CD8-positive, alpha-beta memory T cell (primary cell): Measurements from ENCODE around the gene OOEP. TPM values are rescaled to one million over a fixed set of nuclear protein-coding genes. Genes with fewer than 3 reads are reported as not detected.
"Not testable (repeated sequence)": the region's sequence is repeated elsewhere in the genome, so short reads cannot be mapped to it uniquely, and the experiment has no call there.

Experiments
- CTCF ChIA-PET: fragments of 350-600 bp; sonication (Branson Sonifier 250); formaldehyde crosslinking; loops from one replicate; lab custom pipeline; 2021; ENCODE audit warnings: antibody characterized with exemption; lab: Charles Lee
- POLR2A ChIA-PET: fragments of 350-600 bp; sonication (Branson Sonifier 250); formaldehyde crosslinking; loops from one replicate; lab custom pipeline; 2021; ENCODE audit warnings: antibody characterized with exemption; lab: Charles Lee
- DNase-seq, 5 donors: peaks; one replicate each; pipeline versions ENCODE4 v3.0.0 to v3.0.0-alpha.2; 2020 to 2022; ENCODE audit warnings: mixed read lengths in 1 of 5
- H3K27ac ChIP-seq: one replicate; pipeline ENCODE4 v1.7.0; 2013; ENCODE audit warnings: low read depth, mild to moderate bottlenecking, low read length, moderate library complexity
- H3K27me3 ChIP-seq: 2 replicates; pipeline ENCODE4 v1.7.0; 2013; ENCODE audit warnings: low read length, mild to moderate bottlenecking; ENCODE audit not compliant: insufficient read depth, poor library complexity, severe bottlenecking
- H3K36me3 ChIP-seq: 2 replicates; pipeline ENCODE4 v1.7.0; 2013; ENCODE audit warnings: mild to moderate bottlenecking, low read length, moderate library complexity; ENCODE audit not compliant: insufficient read depth
- H3K4me1 ChIP-seq: 2 replicates; pipeline ENCODE4 v1.7.0; 2013; ENCODE audit warnings: mild to moderate bottlenecking, low read length, moderate library complexity; ENCODE audit not compliant: insufficient read depth
- H3K4me3 ChIP-seq: 2 replicates; pipeline ENCODE4 v1.7.0; 2013; ENCODE audit warnings: mild to moderate bottlenecking, low read length
- H3K9me3 ChIP-seq: 2 replicates; pipeline ENCODE4 v1.7.0; 2013; ENCODE audit warnings: mild to moderate bottlenecking, low read length
- H3K27ac Mint-ChIP-seq, 8 donors: one replicate each; pipeline ENCODE4 v1.8.0; 2020 to 2021; ENCODE audit warnings: mixed read lengths in 8 of 8, mild to moderate bottlenecking in 6 of 8, inconsistent platforms in 3 of 8, moderate library complexity in 3 of 8
- H3K27me3 Mint-ChIP-seq, 2 donors: one replicate each; pipeline ENCODE4 v1.8.0; 2020 to 2021; ENCODE audit warnings: mixed read lengths in 2 of 2, mild to moderate bottlenecking in 1 of 2, moderate library complexity in 1 of 2
- H3K36me3 Mint-ChIP-seq, 3 donors: one replicate each; pipeline ENCODE4 v1.8.0; 2020 to 2021; ENCODE audit warnings: mixed read lengths in 3 of 3, inconsistent platforms in 1 of 3, mild to moderate bottlenecking in 1 of 3
- H3K4me1 Mint-ChIP-seq, 3 donors: one replicate each; pipeline ENCODE4 v1.8.0; 2020 to 2021; ENCODE audit warnings: mixed read lengths in 3 of 3, inconsistent platforms in 1 of 3, mild to moderate bottlenecking in 1 of 3
- H3K4me3 Mint-ChIP-seq, 7 donors: one replicate each; pipeline ENCODE4 v1.8.0; 2020 to 2021; ENCODE audit warnings: mixed read lengths in 7 of 7, mild to moderate bottlenecking in 6 of 7, moderate library complexity in 4 of 7, inconsistent platforms in 2 of 7
- H3K9me3 Mint-ChIP-seq, 5 donors: one replicate each; pipeline ENCODE4 v1.8.0; 2020 to 2022; ENCODE audit warnings: mixed read lengths in 5 of 5, mild to moderate bottlenecking in 3 of 5, moderate library complexity in 2 of 5, inconsistent platforms in 1 of 5
- polyA plus RNA-seq: library from polyadenylated mRNA; unstranded; fragments of 300-500 nt; fragmentation: Illumina TruSeq; gene quantifications from one replicate; pipeline ENCODE4 v1.2.3, GENCODE V29; 2021
- total RNA-seq, 2 experiments: library from RNA; stranded (reverse); gene quantifications; one replicate each; pipeline ENCODE4 v1.2.3, GENCODE V29; 2021

The OOEP gene
- total and polyA plus RNA-seq, 3 experiments from 2014 or later = 0.47 TPM; not detected in 2

DNA sequence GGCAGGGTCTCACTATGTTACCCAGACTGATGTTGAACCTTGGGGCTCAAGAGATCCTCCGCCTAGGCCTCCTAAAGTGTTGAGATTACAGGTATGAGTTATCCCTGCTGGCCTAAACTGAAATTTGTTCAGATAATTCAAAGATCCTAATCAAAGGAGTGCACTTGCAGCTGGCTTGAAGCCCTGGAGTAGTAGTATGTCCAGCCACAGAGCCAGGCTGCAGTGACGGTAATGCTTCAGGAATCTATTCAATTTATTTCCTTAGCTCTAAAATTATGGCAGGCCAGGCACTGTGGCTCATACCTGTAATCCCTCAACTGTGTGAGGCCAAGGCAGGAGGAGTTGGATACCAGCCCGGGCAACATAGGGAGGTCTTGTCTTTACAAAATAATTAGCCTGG lies 23.6 kb upstream of the OOEP start:
- Mint-ChIP-seq H3K36me3 (no peaks in the 10 kb centered on the region), H3K27ac (peak overlapping the region in 3 of 8 donors; percentile 10 to 52 (median 19)), H3K27me3 (no peaks in the 10 kb centered on the region), H3K4me3 (peak overlapping the region in 1 of 7 donors; percentile 23), H3K9me3 (no peaks in the 10 kb centered on the region), H3K4me1 (peaks cover 27 to 50% (median 31%) of the 10 kb centered on the region in 3 donors)
- ChIA-PET POLR2A (interaction anchor here (3.0 kb wide), 1 partner anchor 68 kb away, joined by 10 read pairs; the partner anchor contains the start of gene MTO1), CTCF (no interaction called here)
- peaks cover 8% of the 10 kb centered on the region for H3K4me1 ChIP-seq
- no peak overlapping the region for H3K27ac ChIP-seq
- DNase-seq = no peak
- H3K4me3 ChIP-seq = no peak overlapping the region
- H3K36me3 ChIP-seq = no peaks in the 10 kb centered on the region
- no peaks in the 10 kb centered on the region for H3K9me3 ChIP-seq
- H3K27me3 ChIP-seq = no peaks in the 10 kb centered on the region

DNA sequence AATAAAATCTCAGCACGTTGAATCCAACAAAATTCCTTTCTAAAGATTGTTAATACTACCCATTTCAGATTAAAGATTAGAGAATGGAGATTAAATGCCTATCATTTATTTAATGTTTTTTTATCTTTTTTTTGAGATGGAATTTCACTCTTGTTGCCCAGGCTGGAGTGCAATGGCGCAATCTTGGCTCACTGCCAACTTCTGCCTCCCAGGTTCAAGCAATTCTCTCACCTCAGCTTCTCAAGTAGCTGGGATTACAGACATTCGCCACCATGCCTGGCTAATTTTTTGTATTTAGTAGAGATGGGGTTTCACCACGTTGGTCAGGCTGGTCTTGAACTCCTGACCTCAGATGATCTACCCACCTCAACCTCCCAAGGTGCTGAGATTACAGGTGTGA lies 22.5 kb upstream of the OOEP start:
- H3K36me3 ChIP-seq, H3K27me3 Mint-ChIP-seq, POLR2A ChIA-PET, H3K9me3 ChIP-seq, H3K27me3 ChIP-seq, H3K4me1 ChIP-seq, H3K9me3 Mint-ChIP-seq, H3K36me3 Mint-ChIP-seq, CTCF ChIA-PET, H3K27ac ChIP-seq, H3K4me3 ChIP-seq, DNase-seq: not testable (repeated sequence)
- Mint-ChIP-seq H3K27ac (peak overlapping the region in 1 of 8 donors; percentile 57), H3K4me1 (peaks cover 27 to 51% (median 36%) of the 10 kb centered on the region in 3 donors), H3K4me3 (peak overlapping the region in 1 of 7 donors; percentile 67)

DNA sequence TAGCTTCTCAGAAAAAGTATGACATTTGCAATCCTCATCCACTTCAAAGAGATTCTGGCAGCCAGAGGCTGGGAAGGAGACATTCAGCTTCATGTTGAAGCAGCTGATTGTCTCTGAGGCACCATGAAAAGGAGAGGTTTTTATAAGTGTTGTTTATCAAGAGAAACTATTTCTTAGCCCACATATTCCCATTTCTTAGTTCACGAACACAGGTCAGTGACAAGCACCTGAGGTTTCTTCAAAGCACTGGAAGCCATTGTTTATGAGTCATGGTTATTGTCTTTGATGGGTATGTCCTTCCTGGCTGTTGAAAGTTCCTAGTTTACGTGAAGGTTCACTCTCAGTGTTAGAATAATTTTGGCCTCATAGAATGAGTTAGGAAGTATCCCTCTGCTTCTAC lies 22.0 kb upstream of the OOEP start:
- Mint-ChIP-seq H3K4me1 (peaks cover 27 to 50% (median 36%) of the 10 kb centered on the region in 3 donors), H3K27ac (peak overlapping the region in 7 of 8 donors; percentile 40 to 82 (median 68)), H3K36me3 (no peaks in the 10 kb centered on the region), H3K4me3 (peak overlapping the region in 2 of 7 donors; percentile 35 to 67), H3K27me3 (no peaks in the 10 kb centered on the region), H3K9me3 (no peaks in the 10 kb centered on the region)
- H3K9me3 ChIP-seq = no peaks in the 10 kb centered on the region
- H3K4me1 ChIP-seq = peaks cover 8% of the 10 kb centered on the region
- DNase-seq = no peak
- H3K4me3 ChIP-seq = no peak overlapping the region
- H3K27ac ChIP-seq = no peak overlapping the region
- no peaks in the 10 kb centered on the region for H3K36me3 ChIP-seq
- ChIA-PET CTCF (no interaction called here), POLR2A (no interaction called here)
- no peaks in the 10 kb centered on the region for H3K27me3 ChIP-seq

DNA sequence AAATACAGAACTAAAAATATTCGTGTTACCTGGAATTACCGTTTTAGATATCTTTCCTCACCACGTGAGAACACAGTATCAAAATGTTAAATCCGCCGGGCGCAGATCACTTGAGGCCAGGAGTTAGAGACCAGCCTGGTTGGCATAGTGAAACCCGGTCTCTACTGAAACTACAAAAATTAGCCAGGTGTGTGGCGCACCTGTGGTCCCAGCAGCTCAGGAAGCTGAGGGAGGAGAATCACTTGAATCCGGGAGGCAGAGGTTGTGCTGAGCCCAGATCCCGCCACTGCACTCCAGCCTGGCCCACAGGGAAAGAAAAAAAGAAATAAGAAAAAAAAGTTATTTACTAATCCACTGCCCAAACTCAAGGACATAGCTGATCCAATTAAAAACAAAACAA lies 20.2 kb upstream of the OOEP start:
- H3K4me1 Mint-ChIP-seq = peaks cover 27 to 38% (median 36%) of the 10 kb centered on the region in 3 donors
- no peaks in the 10 kb centered on the region for H3K36me3 Mint-ChIP-seq
- no peaks in the 10 kb centered on the region for H3K27me3 ChIP-seq
- no peaks in the 10 kb centered on the region for H3K9me3 Mint-ChIP-seq
- H3K27ac Mint-ChIP-seq = peak overlapping the region in 3 of 8 donors; percentile 12 to 84 (median 42)
- CTCF ChIA-PET = interaction anchor here (1.4 to 2.3 kb wide), 2 partner anchors 32 to 72 kb away, joined by 3 to 10 read pairs; partner anchors contain the start of gene MTO1
- H3K36me3 ChIP-seq = no peaks in the 10 kb centered on the region
- no peaks in the 10 kb centered on the region for H3K9me3 ChIP-seq
- H3K4me3 Mint-ChIP-seq = peak overlapping the region in 4 of 7 donors; percentile 19 to 78 (median 53)
- POLR2A ChIA-PET = interaction anchor here (0.6 kb wide), 1 partner anchor 195 kb away, joined by 12 read pairs; no protein-coding TSS in a partner anchor
- no peaks in the 10 kb centered on the region for H3K27me3 Mint-ChIP-seq
- DNase-seq = no peak
- no peak overlapping the region for H3K27ac ChIP-seq
- H3K4me3 ChIP-seq = no peak overlapping the region
- peaks cover 8% of the 10 kb centered on the region for H3K4me1 ChIP-seq

DNA sequence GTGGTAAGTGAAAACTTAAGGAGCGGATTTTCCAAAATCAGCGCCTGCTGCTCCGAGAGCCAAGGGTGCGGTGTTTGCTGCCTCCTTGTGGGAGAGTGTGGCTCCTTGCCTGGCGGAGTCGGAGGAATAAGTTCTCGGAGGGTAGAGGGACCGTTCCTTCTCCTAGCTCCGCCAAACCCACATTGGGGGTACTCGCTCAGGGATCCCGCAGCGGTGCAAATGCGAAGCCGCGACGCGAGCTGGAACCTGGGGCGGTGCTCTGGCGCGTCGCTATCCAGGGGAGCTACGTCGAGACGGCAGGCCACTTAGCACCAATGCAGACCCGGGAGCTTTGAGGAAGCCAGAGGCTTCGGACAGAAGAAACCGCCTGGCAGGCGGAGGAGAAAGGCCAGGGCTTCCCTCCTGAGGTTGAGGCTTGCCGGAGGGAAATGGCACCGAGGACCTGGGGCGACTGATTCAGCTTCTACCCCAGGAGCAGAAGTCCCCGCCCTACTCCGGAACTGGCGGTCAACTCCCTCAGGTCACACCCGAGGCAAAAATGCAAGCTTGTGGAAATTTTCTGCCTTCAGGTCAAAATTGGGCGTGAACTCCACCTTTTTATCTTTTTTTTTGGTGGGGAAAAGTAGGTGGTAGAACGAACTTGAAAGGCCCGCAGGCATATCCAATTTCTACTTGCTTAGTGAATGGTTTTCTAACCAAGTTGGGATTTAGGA lies 19.3 kb upstream of the OOEP start:
- ChIA-PET CTCF (interaction anchor here (0.8 to 2.3 kb wide), 12 partner anchors 11 to 773 kb away, joined by 3 to 10 read pairs (median 3); partner anchors contain the start of gene MTO1), POLR2A (interaction anchor here (0.6 to 1.5 kb wide), 3 partner anchors 61 to 74 kb away, joined by 3 to 9 read pairs (median 5); partner anchors contain the start of gene MTO1)
- H3K4me3 ChIP-seq = peak overlapping the region; percentile 66
- H3K27ac ChIP-seq = peak overlapping the region; percentile 69
- peak; percentile 21 to 67 (median 45) for DNase-seq
- H3K36me3 ChIP-seq = no peaks in the 10 kb centered on the region
- Mint-ChIP-seq H3K27me3 (no peaks in the 10 kb centered on the region), H3K27ac (peak overlapping the region; percentile 78 to 95 (median 86)), H3K36me3 (peaks cover 0 to 5% (median 1%) of the 10 kb centered on the region in 3 donors), H3K4me1 (peaks cover 27 to 36% (median 35%) of the 10 kb centered on the region in 3 donors), H3K4me3 (peak overlapping the region; percentile 78 to 95 (median 86)), H3K9me3 (no peaks in the 10 kb centered on the region)
- H3K4me1 ChIP-seq = peaks cover 8% of the 10 kb centered on the region
- H3K9me3 ChIP-seq = no peaks in the 10 kb centered on the region
- H3K27me3 ChIP-seq = no peaks in the 10 kb centered on the region

DNA sequence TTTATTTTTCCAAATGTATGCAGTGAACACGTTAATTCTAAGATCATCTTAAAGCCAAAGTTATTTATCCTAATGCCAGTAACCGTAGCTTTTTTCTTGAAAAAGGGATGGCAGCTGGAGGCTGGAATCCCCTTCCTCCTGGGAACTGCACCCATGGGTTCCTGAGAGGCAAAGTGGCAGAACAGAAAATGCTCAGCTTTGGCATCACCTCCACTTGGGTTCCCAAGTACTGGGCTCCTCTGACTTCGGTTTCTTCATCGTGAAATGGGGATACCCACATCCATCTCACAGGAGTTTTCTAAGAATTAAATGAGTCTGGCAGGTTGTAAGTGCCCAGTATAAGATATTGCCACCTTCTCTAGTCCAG lies 18.7 kb upstream of the OOEP start:
- CTCF ChIA-PET = interaction anchor here (0.5 to 2.3 kb wide), 9 partner anchors 10 to 772 kb away, joined by 3 to 10 read pairs (median 3); partner anchors contain the start of gene MTO1
- peaks cover 27 to 36% (median 32%) of the 10 kb centered on the region in 3 donors for H3K4me1 Mint-ChIP-seq
- peak overlapping the region; percentile 66 for H3K4me3 ChIP-seq
- peak overlapping the region; percentile 78 to 95 (median 86) for H3K27ac Mint-ChIP-seq
- peaks cover 8% of the 10 kb centered on the region for H3K4me1 ChIP-seq
- no peaks in the 10 kb centered on the region for H3K9me3 Mint-ChIP-seq
- peak overlapping the region; percentile 78 to 95 (median 86) for H3K4me3 Mint-ChIP-seq
- no peaks in the 10 kb centered on the region for H3K27me3 Mint-ChIP-seq
- no peaks in the 10 kb centered on the region for H3K9me3 ChIP-seq
- POLR2A ChIA-PET = interaction anchor here (0.6 to 1.5 kb wide), 2 partner anchors 62 to 73 kb away, joined by 5 to 9 read pairs; partner anchors contain the start of gene MTO1
- no peaks in the 10 kb centered on the region for H3K36me3 ChIP-seq
- H3K27me3 ChIP-seq = no peaks in the 10 kb centered on the region
- peak overlapping the region; percentile 69 for H3K27ac ChIP-seq
- no peak for DNase-seq
- peaks cover 0 to 5% (median 1%) of the 10 kb centered on the region in 3 donors for H3K36me3 Mint-ChIP-seq

DNA sequence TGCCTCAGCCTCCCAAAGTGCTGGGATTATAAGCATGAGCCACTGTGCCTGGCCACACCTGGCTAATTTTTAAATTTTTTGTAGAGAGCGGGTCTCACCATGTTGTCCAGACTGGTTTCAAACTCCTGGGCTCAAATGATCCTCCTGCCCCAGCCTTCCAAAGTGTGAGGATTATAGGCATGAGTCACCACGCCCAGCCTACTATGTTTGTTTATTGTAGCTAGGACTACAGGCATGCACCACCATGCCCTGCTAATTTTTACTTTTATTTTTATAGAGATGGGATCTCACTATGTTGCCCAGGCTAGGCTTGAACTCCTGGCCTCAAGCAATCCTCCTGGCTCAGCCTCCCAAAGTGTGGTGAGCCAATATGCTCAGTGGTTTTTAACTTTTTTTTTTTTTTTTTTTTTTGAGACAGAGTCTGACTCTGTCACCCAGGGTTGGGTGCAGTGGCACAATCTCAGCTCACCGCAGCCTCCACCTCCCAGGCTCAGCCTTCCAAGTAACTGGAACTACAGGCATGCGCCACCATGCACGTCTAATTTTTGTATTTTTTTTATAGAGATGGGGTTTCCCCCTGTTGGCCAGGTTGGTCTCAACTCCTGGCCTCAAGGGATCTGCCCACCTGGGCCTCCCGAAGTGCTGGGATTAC lies 12.9 kb upstream of the OOEP start:
- Mint-ChIP-seq H3K4me3 (no peak overlapping the region), H3K9me3 (no peaks in the 10 kb centered on the region), H3K4me1 (no peaks in the 10 kb centered on the region), H3K36me3 (peaks cover 0 to 5% (median 1%) of the 10 kb centered on the region in 3 donors), H3K27me3 (no peaks in the 10 kb centered on the region), H3K27ac (no peak overlapping the region)
- CTCF ChIA-PET = no interaction called here
- H3K27me3 ChIP-seq = no peaks in the 10 kb centered on the region
- H3K4me1 ChIP-seq = no peaks in the 10 kb centered on the region
- no peak for DNase-seq
- H3K27ac ChIP-seq = no peak overlapping the region
- POLR2A ChIA-PET = no interaction called here
- no peaks in the 10 kb centered on the region for H3K36me3 ChIP-seq
- no peaks in the 10 kb centered on the region for H3K9me3 ChIP-seq
- no peak overlapping the region for H3K4me3 ChIP-seq

DNA sequence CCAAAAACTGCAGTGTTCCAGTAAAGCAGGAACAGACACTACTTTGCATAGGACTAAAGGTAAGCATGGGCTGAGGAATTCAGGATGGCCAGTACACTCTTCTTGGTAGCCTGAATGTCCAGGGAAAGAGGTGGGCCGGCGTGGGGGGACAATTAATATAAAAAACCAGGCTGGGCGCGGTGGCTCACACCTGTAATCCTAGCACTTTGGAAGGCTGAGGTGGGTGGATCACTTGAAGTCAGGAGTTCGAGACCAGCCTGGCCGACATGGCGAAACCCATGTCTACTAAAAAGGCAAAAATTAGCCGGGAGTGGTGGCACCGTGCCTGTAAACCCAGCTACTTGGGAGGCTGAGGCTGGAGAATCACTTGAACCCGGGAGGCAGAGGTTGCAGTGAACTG lies 11.8 kb upstream of the OOEP start:
- CTCF ChIA-PET = not testable (repeated sequence)

More for the DNA sequence above, 11.8 kb upstream of the OOEP start:
- H3K4me3 ChIP-seq, H3K9me3 ChIP-seq, H3K4me1 ChIP-seq, H3K9me3 Mint-ChIP-seq, H3K4me1 Mint-ChIP-seq, H3K36me3 ChIP-seq, H3K4me3 Mint-ChIP-seq, H3K27me3 ChIP-seq, H3K27ac ChIP-seq, DNase-seq, H3K27me3 Mint-ChIP-seq, H3K27ac Mint-ChIP-seq, H3K36me3 Mint-ChIP-seq, POLR2A ChIA-PET: not testable (repeated sequence)
